HG02642 (cell line): ENCODE measurements around the gene MFAP5.
"Not testable (repeated sequence)": the region's sequence is repeated elsewhere in the genome, so short reads cannot be mapped to it uniquely, and the experiment has no call there.

Source experiments
- ATAC-seq: cut with Tn5 transposase; IDR thresholded peaks from one replicate; pipeline ENCODE4 v1.9.1; 2021; ENCODE audit warnings: mild to moderate bottlenecking; ENCODE audit not compliant: unreplicated experiment, poor library complexity

MFAP5 gene

GRCh38 chr12:8676651-8677050, 14.0 kb upstream of the MFAP5 start:
- no peak for ATAC-seq

GRCh38 chr12:8675591-8676036, 13.0 kb upstream of the MFAP5 start:
- ATAC-seq: no peak

GRCh38 chr12:8672381-8672780, 9.8 kb upstream of the MFAP5 start:
- ATAC-seq: no peak

DNA sequence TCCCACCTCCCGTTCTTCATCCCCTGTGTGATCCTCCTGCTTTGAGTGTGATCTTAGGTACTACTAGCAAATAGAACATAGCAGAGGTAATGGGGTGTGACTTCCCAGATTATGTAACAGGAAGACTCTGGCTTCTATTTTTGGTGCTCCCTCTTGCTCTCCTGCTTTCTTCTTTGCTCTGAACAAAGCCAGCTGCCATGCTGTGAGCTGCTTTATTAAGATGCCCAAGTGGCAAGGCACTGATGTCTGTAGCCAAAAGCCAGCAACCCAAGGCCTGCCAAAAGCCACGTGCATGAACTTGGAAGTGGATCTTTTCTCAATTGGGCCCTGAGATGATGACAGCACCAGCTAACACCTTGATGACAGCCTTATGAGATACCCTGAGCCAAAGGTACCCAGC, 5.8 kb upstream of the MFAP5 start:
- no peak for ATAC-seq

DNA sequence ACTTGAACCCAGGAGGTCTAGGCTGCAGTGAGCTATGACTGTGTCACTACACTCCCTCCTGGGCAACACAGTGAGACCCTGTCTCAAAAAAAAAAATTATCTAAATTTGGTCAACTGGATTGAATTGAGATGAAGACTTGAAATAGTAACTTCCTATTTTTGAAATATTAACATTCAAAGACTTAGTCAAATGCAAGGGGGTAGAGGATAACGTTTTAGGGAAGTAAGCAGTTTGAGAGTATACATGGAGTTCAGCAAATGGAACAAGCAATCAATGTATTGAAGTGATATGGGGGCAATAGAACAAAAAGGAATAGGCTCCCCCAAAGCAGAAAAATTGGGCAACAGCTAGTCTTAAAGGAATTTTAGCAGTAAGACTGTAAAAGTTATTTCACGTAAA, 4.6 kb upstream of the MFAP5 start:
- ATAC-seq: no peak

GRCh38 chr12:8665759-8666158, 3.1 kb upstream of the MFAP5 start:
- ATAC-seq: no peak

- ATAC-seq: no peak
These were observed 1.7 kb upstream of the MFAP5 start for GRCh38 chr12:8664228-8664913.

DNA sequence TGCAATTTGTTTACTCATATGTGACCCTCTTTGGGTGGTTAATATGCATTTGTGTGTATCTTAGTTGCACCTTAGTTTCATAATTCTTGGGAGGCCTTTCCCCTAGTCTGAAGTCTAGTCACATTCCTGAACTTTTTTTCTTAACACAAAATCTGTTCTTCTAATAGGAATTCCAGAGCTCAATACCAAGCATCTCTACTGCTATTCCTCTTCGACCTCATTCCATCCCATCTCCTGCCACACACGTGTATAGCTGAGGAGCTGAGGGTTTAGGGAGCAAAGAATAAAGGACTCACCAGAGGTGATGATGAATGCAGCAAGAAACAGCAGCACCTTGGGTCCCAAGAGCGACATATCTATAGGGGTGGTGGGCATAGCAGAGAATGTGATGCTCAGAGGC, 875 bp downstream of the MFAP5 start:
- ATAC-seq: no peak

DNA sequence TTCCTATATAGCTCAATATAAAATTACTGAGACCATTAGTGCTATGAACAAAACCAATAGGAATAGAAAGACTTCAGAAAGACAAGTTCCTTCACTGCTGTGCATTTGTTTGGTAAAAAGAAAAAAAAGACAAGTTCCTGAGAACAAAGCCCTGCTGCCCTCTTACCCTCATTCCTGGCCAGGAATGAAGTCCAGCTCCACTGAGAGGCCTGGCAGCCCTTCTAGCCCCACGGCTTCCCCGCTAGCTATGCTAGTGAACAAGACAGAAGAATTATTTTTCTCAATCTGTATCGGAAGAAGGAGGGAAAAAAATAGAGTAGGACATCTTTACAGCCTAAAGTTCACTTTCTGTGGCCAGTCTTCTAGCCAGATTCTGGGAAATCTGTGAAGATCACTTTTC, 1.6 kb downstream of the MFAP5 start:
- ATAC-seq: no peak

GRCh38 chr12:8658346-8658745, 4.3 kb downstream of the MFAP5 start:
- ATAC-seq: no peak

- no peak for ATAC-seq
These were observed 7.2 kb downstream of the MFAP5 start for GRCh38 chr12:8655421-8655820.

- peak; percentile 78 for ATAC-seq
These were observed 13.9 kb downstream of the MFAP5 start for GRCh38 chr12:8648576-8649205.

GRCh38 chr12:8647968-8648367, 14.7 kb downstream of the MFAP5 start:
- no peak for ATAC-seq

- peak; percentile 62 for ATAC-seq
These were observed 18.0 kb downstream of the MFAP5 start for GRCh38 chr12:8644345-8645248.

DNA sequence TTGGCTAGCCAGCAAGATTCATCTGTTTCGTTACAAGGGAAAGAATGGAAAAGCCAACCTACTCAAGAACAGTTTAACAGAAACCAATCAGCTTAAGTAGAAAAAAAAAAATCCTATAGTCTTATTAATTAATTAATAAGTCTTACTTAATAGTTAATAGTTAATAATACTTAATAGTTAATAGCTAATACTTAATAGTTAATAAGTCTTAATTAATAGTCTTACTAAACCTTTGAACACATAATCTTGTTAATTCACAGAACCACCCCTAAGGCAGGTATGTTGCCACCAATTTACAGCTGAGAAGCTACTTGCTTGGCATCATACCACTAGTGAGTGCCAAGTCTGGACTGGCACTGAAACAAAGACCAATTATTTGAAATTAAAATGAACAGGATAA, 19.9 kb downstream of the MFAP5 start:
- ATAC-seq: no peak

GRCh38 chr12:8639936-8640335, 22.7 kb downstream of the MFAP5 start:
- no peak for ATAC-seq

DNA sequence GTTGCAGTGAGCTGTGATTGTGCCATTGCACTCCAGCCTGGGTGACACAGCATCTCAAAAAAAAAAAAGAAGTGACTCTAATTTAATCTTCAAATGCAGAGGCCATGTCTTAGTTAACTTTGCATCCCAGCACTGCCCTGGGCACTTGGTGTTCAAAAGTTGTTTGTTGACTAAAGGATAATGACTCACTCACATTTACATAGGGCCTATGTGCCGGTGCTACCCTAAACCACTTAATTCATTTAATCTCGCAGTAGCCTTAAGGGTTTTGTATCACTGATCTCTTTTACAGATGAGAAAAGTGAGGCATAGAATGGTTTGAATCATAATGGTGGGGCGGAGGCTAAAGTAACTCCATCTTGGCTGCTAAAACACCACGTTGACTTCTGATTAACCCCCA, 23.7 kb downstream of the MFAP5 start:
- ATAC-seq: no peak

- ATAC-seq: no peak
These were observed 25.0 kb downstream of the MFAP5 start for GRCh38 chr12:8637666-8638065.

DNA sequence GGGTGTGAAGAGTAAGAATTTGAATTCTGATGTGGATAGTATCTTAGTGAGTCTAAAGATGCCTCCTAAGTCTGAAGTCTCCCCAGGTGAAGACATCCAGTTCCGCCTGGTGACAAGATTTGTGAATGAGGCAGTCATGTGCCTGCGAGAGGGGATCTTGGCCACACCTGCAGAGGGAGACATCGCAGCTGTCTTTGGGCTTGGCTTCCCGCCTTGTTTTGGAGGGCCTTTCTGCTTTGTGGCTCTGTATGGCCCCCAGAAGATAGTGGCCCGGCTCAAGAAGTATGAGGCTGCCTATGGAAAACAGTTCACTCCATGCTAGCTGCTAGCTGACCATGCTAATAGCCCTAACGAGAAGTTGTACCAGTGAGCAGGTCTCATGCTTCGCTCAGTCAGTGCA, 25.4 kb downstream of the MFAP5 start:
- ATAC-seq: no peak

DNA sequence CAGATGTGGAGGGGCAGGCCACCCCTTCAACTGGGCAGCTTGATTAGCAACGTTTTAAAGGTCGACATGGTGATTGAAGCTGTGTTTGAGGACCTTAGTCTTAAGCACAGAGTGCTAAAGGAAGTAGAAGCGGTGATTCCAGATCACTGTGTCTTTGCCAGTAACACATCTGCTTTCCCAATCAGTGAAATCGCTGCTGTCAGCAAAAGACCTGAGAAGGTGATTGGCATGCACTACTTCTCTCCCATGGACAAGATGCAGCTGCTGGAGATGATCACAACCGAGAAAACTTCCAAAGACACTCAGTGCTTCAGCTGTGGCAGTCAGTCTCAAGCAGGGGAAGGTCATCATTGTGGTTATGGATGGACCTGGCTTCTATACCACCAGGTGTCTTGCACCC, 26.0 kb downstream of the MFAP5 start:
- no peak for ATAC-seq

DNA sequence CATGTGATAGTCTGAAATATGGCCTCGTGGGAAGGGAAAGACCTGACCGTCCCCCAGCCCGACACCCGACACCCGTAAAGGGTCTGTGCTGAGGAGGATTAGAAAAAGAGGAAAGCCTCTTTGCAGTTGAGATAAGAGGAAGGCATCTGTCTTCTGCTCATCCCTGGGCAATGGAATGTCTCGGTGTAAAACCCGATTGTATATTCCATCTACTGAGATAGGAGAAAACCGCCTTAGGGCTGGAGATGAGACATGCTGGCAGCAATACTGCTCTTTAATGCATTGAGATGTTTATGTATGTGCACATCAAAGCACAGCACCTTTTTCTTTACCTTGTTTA, 26.6 kb downstream of the MFAP5 start:
- not testable (repeated sequence) for ATAC-seq
